ENCODE results near the gene TERT. TPM values are rescaled to one million over a fixed set of nuclear protein-coding genes. Genes with fewer than 3 reads are reported as not detected.

TERT gene
- total and polyA plus RNA-seq, 7 donors: 2.9 TPM; not detected in 6

DNA sequence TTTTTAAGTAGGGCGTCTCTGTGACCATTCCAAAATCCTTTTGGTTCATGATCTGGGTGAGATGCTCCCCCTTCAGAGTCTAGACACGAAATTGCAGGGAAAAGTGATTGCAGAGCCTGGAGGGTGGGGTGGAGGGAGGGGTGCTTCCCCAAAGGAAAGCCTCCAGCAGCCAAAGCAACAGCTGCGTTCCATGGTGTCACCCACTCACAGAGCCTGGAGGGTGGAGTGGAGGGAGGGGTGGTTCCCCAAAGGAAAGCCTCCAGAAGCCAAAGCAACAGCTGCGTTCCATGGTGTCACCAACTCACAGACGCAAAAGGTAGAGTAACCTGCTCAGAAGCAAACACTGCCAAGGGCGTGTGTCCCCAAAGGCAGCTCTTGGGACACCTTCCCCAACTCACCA, 47.1 kb downstream of the TERT start:
- WGBS, 2 donors: 81 to 82% methylated on average over 6 of the region's 6 CpGs
- Histone ChIP-seq H3K27me3 (peaks cover 16 to 65% (median 32%) of the 10 kb centered on the region in 3 donors), H3K4me1 (no peaks in the 10 kb centered on the region), H3K36me3 (no peaks in the 10 kb centered on the region), H3K9me3 (no peaks in the 10 kb centered on the region), H3K27ac (no peak overlapping the region), H3K4me3 (no peak overlapping the region)
- no peak for DNase-seq
- TF ChIP-seq POLR2A (IDR thresholded peaks at IDR 0.05): no peak
- TF ChIP-seq, protein P1, sequence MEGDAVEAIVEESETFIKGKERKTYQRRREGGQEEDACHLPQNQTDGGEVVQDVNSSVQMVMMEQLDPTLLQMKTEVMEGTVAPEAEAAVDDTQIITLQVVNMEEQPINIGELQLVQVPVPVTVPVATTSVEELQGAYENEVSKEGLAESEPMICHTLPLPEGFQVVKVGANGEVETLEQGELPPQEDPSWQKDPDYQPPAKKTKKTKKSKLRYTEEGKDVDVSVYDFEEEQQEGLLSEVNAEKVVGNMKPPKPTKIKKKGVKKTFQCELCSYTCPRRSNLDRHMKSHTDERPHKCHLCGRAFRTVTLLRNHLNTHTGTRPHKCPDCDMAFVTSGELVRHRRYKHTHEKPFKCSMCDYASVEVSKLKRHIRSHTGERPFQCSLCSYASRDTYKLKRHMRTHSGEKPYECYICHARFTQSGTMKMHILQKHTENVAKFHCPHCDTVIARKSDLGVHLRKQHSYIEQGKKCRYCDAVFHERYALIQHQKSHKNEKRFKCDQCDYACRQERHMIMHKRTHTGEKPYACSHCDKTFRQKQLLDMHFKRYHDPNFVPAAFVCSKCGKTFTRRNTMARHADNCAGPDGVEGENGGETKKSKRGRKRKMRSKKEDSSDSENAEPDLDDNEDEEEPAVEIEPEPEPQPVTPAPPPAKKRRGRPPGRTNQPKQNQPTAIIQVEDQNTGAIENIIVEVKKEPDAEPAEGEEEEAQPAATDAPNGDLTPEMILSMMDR (IDR thresholded peaks at IDR 0.05): no peak
- TF ChIP-seq POLR2AphosphoS5 (IDR thresholded peaks at IDR 0.05): no peak
- TF ChIP-seq EP300 (IDR thresholded peaks at IDR 0.05): no peak
- intact Hi-C loops (cut with DNase I): no loop called here

DNA sequence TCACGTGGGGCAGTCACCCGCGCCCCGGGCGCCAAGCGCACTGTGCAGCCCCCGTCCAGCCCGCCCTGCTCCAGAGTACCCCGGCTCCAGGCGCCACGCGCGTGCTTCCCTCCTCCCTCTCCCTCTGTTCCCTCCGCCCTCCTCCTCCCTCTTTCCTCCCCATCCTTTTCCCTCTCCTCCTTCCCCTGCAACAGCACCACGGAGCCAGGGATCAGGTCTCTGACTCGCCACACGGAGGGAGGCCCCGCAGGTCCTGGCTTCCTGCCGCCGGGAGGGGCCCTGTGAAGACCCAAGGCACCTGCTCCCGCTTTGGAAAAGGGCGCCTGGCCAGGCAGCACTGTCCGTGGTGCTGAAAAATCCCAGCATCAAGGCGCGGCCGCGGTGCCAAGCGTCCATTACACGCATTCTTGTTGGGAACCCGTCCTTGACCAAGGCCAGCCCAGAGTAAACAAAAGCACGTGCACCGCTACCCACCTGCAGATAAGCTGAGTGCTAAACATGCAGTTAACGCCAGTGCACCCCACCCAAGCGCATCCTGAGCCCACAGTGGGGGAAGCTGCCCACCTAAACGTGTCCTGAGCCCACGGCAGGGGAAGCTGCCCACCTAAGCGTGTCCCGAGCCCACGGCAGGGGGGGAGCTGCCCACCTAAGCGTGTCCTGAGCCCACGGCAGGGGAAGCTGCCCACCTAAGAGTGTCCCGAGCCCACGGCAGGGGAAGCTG, 48.0 kb downstream of the TERT start:
- TF ChIP-seq POLR2A (IDR thresholded peaks at IDR 0.05) (no peak), EP300 (IDR thresholded peaks at IDR 0.05) (no peak), POLR2AphosphoS5 (IDR thresholded peaks at IDR 0.05) (no peak)
- TF ChIP-seq, protein P1 (IDR thresholded peaks at IDR 0.05): no peak
- Histone ChIP-seq H3K9me3 (no peaks in the 10 kb centered on the region), H3K4me1 (no peaks in the 10 kb centered on the region), H3K36me3 (no peaks in the 10 kb centered on the region), H3K4me3 (no peak overlapping the region), H3K27me3 (peaks cover 16 to 71% (median 32%) of the 10 kb centered on the region in 3 donors), H3K27ac (no peak overlapping the region)
- intact Hi-C loops (cut with DNase I): no loop called here
- DNase-seq: no peak
- WGBS, 2 donors: 13 to 25% methylated on average over 43 of the region's 43 CpGs

DNA sequence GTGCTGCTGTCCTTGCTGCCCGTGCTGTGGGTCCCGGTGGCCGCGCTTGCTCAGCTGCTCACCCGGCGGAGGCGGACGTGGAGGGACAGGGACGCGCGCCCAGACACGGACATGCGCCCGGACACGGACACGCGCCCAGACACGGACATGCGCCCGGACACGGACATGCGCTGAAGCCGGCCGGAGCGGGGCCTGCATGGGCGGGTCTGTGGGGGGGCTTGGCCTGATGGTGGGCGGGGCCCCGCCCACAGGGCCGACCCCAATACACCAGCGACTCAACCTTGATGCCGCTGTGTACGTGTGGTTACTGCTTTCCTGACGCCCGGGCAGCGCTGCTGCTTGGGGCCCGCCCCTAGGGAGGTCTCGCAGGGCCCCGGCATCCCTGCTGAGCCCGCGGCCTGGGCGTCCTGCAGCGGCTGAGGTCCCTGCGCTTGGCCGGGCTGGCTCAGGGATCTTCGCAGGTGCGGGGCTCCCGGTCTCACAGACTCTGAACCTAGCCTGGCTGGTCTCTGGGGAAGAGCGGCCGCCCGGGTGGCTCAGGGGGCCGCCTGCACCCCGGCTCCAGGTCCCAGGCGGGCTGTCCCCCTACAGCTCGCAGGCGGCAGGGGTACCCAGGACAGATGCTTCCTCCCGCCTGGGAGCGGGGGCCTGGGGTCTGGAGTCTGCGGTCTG, 48.8 kb downstream of the TERT start:
- no peak for DNase-seq
- H3K4me3 ChIP-seq: no peak overlapping the region
- H3K9me3 ChIP-seq: no peaks in the 10 kb centered on the region
- TF ChIP-seq, protein P1 (IDR thresholded peaks at IDR 0.05): no peak
- TF ChIP-seq EP300 (IDR thresholded peaks at IDR 0.05) (no peak), POLR2A (IDR thresholded peaks at IDR 0.05) (no peak), POLR2AphosphoS5 (IDR thresholded peaks at IDR 0.05) (no peak)
- WGBS, 2 donors: 26 to 58% methylated on average over 58 of the region's 58 CpGs
- no peaks in the 10 kb centered on the region for H3K36me3 ChIP-seq
- H3K27ac ChIP-seq: no peak overlapping the region
- intact Hi-C loops (cut with DNase I): no loop called here
- peaks cover 16 to 74% (median 32%) of the 10 kb centered on the region in 3 donors for H3K27me3 ChIP-seq
- H3K4me1 ChIP-seq: no peaks in the 10 kb centered on the region

DNA sequence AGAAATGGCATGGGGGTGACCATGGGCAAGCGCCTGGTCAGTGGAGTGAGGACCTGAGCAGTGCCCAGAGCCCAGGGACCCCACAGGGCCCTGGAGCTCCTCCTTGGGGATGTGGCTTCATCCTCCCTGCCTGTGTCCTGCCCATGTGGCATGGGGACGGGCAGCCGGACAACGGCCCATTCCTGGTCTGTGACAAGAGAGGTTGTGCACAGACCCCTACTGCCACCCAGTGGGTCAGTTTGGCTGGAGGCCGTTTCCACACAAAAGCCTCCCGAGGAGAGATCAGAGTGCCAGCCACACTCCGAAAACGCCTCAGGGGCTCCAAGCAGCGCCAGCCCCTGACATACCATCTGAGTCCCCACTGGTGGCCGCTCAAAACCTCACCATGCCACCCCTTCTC, 49.9 kb downstream of the TERT start:
- no peak overlapping the region for H3K27ac ChIP-seq
- DNase-seq: no peak
- no peak for TF ChIP-seq POLR2AphosphoS5 (IDR thresholded peaks at IDR 0.05)
- no peak for TF ChIP-seq POLR2A (IDR thresholded peaks at IDR 0.05)
- TF ChIP-seq, protein P1 (IDR thresholded peaks at IDR 0.05): no peak
- TF ChIP-seq EP300 (IDR thresholded peaks at IDR 0.05): no peak
- no peaks in the 10 kb centered on the region for H3K36me3 ChIP-seq
- intact Hi-C loops (cut with DNase I): no loop called here
- WGBS, 2 donors: 42 to 56% methylated on average over 10 of the region's 10 CpGs
- H3K4me1 ChIP-seq: no peaks in the 10 kb centered on the region
- H3K9me3 ChIP-seq: no peaks in the 10 kb centered on the region
- no peak overlapping the region for H3K4me3 ChIP-seq
- peaks cover 16 to 74% (median 32%) of the 10 kb centered on the region in 3 donors for H3K27me3 ChIP-seq

Data from sigmoid colon (tissue), 7 donors.